Measurements from ENCODE around the gene PPP2R3B.
"Not testable (repeated sequence)": the region's sequence is repeated elsewhere in the genome, so short reads cannot be mapped to it uniquely, and the experiment has no call there.

The PPP2R3B gene

GRCh38 chrX:336227-336626 is 50.5 kb downstream of the PPP2R3B start:
- DNase-seq = no peak

GRCh38 chrX:335758-336155 is 51.0 kb downstream of the PPP2R3B start:
- no peak for DNase-seq

GRCh38 chrX:334971-335757 is 51.5 kb downstream of the PPP2R3B start:
- DNase-seq = no peak

- DNase-seq = no peak
Observed at GRCh38 chrX:334331-334891, 52.3 kb downstream of the PPP2R3B start.

GRCh38 chrX:333611-334311 is 52.9 kb downstream of the PPP2R3B start:
- DNase-seq = no peak

- no peak for DNase-seq
Observed at GRCh38 chrX:332916-333610, 53.6 kb downstream of the PPP2R3B start.

GRCh38 chrX:332496-332860 is 54.2 kb downstream of the PPP2R3B start:
- no peak for DNase-seq

GRCh38 chrX:331825-332495 is 54.7 kb downstream of the PPP2R3B start:
- no peak for DNase-seq

GRCh38 chrX:331151-331824 is 55.4 kb downstream of the PPP2R3B start:
- DNase-seq = no peak

- DNase-seq = no peak
Observed at GRCh38 chrX:330726-331150, 56.0 kb downstream of the PPP2R3B start.

GRCh38 chrX:330141-330725 is 56.5 kb downstream of the PPP2R3B start:
- DNase-seq = not testable (repeated sequence)

- no peak for DNase-seq
Observed at GRCh38 chrX:329291-329910, 57.3 kb downstream of the PPP2R3B start.

GRCh38 chrX:327660-328126 is 59.0 kb downstream of the PPP2R3B start:
- DNase-seq = no peak

GRCh38 chrX:324664-325063 is 62.0 kb downstream of the PPP2R3B start:
- DNase-seq = not testable (repeated sequence)

- DNase-seq = no peak
Observed at GRCh38 chrX:323721-324628, 62.7 kb downstream of the PPP2R3B start.

GRCh38 chrX:320126-320783 is 66.5 kb downstream of the PPP2R3B start:
- DNase-seq = no peak

- DNase-seq = no peak
Observed at GRCh38 chrX:319579-320125, 67.1 kb downstream of the PPP2R3B start.

GRCh38 chrX:318739-319578 is 67.7 kb downstream of the PPP2R3B start, which contains the start of gene GTPBP6:
Gene GTPBP6 (minus strand): TSS chrX:318796. CDS start chrX:318787, 9 bp downstream.
- no peak for DNase-seq
